HEK293T (cell line): ENCODE measurements around the gene MYB.

Experiments
- CTCF ChIA-PET: fragments of 350-600 bp; formaldehyde crosslinking; extraction: SDS; loops from one replicate; lab custom pipeline; 2021; ENCODE audit warnings: antibody characterized with exemption, inconsistent platforms; lab: Yijun Ruan, JAX
- POLR2A ChIA-PET: fragments of 350-600 bp; formaldehyde crosslinking; extraction: SDS; loops from one replicate; lab custom pipeline; 2020; ENCODE audit warnings: antibody characterized with exemption, inconsistent platforms; lab: Yijun Ruan, JAX
- DNase-seq: peaks from one replicate; pipeline ENCODE4 v3.0.0; 2012; ENCODE audit warnings: mixed read lengths; ENCODE audit errors: extremely low spot score
- ARNT ChIP-seq: fragments of 450-650 bp; IDR thresholded peaks from 2 replicates; pipeline ENCODE4 v1.6.1; 2017; ENCODE audit warnings: mild to moderate bottlenecking
- BHLHE40 ChIP-seq: fragments of 450-650 bp; IDR thresholded peaks from 2 replicates; pipeline ENCODE4 v1.6.1; 2016; ENCODE audit warnings: mild to moderate bottlenecking, moderate library complexity, borderline replicate concordance
- CTBP1 ChIP-seq: fragments of 450-650 bp; IDR thresholded peaks from 2 replicates; pipeline ENCODE4 v1.6.1; 2016; ENCODE audit warnings: borderline replicate concordance
- ELF4 ChIP-seq: fragments of 450-650 bp; IDR thresholded peaks from 2 replicates; pipeline ENCODE4 v1.6.1; 2017; ENCODE audit warnings: antibody characterized with exemption
- FOXA1 ChIP-seq: fragments of 450-650 bp; IDR thresholded peaks from 2 replicates; pipeline ENCODE4 v1.6.1; 2016; ENCODE audit warnings: mild to moderate bottlenecking
- FOXK2 ChIP-seq: fragments of 450-650 bp; IDR thresholded peaks from 2 replicates; pipeline ENCODE4 v1.6.1; 2016; ENCODE audit warnings: mild to moderate bottlenecking
- FOXM1 ChIP-seq: fragments of 450-650 bp; IDR thresholded peaks from 2 replicates; pipeline ENCODE4 v1.6.1; 2017; ENCODE audit warnings: mild to moderate bottlenecking, borderline replicate concordance
- HDGF ChIP-seq: fragments of 450-650 bp; IDR thresholded peaks from 2 replicates; pipeline ENCODE4 v1.6.1; 2017; ENCODE audit warnings: antibody characterized with exemption, borderline replicate concordance
- L3MBTL2 ChIP-seq: fragments of 450-650 bp; conservative IDR thresholded peaks from 2 replicates; pipeline ENCODE4 v1.6.1; 2016; ENCODE audit warnings: mild to moderate bottlenecking
- LEF1 ChIP-seq: fragments of 450-650 bp; IDR thresholded peaks from 2 replicates; pipeline ENCODE4 v1.6.1; 2017; ENCODE audit warnings: mild to moderate bottlenecking, borderline replicate concordance
- NFRKB ChIP-seq: fragments of 450-650 bp; IDR thresholded peaks from 2 replicates; pipeline ENCODE4 v1.6.1; 2016; ENCODE audit warnings: mild to moderate bottlenecking, moderate library complexity
- SP1 ChIP-seq: fragments of 450-650 bp; IDR thresholded peaks from 2 replicates; pipeline ENCODE4 v1.6.1; 2017
- SUZ12 ChIP-seq: fragments of 450-650 bp; IDR thresholded peaks from 2 replicates; pipeline ENCODE4 v1.6.1; 2016; ENCODE audit warnings: mild to moderate bottlenecking
- TARDBP ChIP-seq: fragments of 450-650 bp; IDR thresholded peaks from 2 replicates; pipeline ENCODE4 v1.6.1; 2016
- ZNF384 ChIP-seq: fragments of 450-650 bp; IDR thresholded peaks from 2 replicates; pipeline ENCODE4 v1.6.1; 2016
- TF ChIP-seq, protein P1 (sequence below): fragments of 450-650 bp; IDR thresholded peaks from 2 replicates; pipeline ENCODE4 v1.6.1; 2016

MYB gene

DNA sequence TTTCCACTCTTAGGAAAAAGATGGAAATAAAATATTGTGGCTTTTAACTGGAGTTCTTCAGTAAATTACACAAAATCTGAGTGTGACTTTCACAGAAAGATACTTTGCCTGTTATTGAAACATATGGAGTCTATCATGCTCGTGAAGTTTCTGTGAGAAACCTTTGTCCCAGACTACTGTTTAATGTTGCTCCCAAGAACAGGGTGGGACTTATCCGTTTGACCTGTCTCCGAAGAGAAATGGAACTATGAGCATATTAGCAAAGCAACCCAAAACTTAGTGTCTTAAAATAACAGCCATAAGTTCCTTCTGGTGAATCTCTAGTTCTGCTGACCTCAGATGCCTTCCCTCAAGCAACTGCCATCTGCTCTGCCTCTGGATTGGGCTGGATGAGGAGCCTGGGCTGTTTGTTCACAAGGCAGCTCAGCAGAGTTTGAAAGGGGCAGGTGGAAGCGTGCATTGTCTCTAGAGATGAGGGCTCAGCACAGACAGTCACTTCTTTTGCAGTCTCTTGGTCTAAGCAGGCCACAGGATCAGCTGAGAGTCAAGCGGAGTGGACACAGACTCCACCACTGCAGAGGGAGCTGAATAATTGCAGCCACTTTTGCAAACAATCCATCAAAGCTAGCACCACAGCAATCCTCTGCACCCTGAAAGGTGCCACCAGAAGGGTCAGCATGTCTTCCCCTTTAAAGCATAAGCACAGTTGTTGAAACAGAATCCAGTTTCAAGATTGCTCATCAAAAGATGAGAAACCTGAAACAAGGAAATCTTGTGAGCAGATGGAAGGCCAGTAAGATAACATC is 52.8 kb downstream of the MYB start:
- no peak for DNase-seq
- POLR2A ChIA-PET = no interaction called here
- TF ChIP-seq ARNT (no peak), SP1 (no peak), SUZ12 (no peak), FOXA1 (no peak), L3MBTL2 (no peak), CTBP1 (no peak), ELF4 (no peak), TARDBP (no peak), ZNF384 (no peak), HDGF (no peak), LEF1 (no peak), FOXK2 (no peak), NFRKB (no peak), BHLHE40 (no peak), FOXM1 (no peak)
- TF ChIP-seq, protein P1, sequence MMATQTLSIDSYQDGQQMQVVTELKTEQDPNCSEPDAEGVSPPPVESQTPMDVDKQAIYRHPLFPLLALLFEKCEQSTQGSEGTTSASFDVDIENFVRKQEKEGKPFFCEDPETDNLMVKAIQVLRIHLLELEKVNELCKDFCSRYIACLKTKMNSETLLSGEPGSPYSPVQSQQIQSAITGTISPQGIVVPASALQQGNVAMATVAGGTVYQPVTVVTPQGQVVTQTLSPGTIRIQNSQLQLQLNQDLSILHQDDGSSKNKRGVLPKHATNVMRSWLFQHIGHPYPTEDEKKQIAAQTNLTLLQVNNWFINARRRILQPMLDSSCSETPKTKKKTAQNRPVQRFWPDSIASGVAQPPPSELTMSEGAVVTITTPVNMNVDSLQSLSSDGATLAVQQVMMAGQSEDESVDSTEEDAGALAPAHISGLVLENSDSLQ = no peak
- CTCF ChIA-PET = no interaction called here

DNA sequence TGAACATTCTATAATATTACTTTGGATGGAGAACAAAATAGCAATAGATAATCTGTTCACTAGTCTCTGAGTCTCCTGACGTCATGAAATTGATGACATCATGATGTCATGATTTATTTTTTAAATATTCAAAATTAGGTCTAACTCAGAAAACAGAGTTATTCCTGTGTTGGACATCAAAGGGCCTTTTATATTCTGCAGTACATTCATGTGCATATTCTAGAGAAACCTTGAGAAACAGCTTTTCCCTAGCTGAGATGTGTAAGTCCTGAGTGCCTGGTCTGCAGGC is 53.3 kb downstream of the MYB start:
- DNase-seq = no peak
- no peak for TF ChIP-seq ZNF384
- TF ChIP-seq HDGF = no peak
- no peak for TF ChIP-seq FOXK2
- TF ChIP-seq LEF1 = no peak
- no peak for TF ChIP-seq NFRKB
- TF ChIP-seq, protein P1 = no peak
- TF ChIP-seq CTBP1 = no peak
- no peak for TF ChIP-seq SUZ12
- TF ChIP-seq FOXA1 = no peak
- TF ChIP-seq FOXM1 = no peak
- no peak for TF ChIP-seq L3MBTL2
- no peak for TF ChIP-seq ARNT
- no peak for TF ChIP-seq TARDBP
- CTCF ChIA-PET = no interaction called here
- POLR2A ChIA-PET = no interaction called here

DNA sequence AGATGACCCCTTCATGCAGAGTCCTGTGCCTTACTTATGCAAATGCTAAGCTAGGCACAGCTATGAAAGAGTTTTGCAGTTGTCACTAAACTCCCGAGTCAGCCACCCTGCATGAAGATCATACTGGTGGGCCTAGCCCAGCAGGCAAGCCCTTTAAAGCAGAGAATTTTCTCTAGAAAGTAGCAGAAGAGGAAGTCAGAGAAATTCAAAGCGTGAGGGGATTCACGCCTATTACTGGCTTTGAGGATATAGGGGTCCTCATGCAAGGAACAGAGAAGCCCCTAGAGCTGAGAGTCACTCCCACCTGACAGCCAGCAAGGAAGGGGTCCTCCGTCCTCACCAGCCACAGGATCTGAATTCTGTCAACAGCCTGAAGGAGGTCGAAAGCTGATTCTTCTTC is 54.6 kb downstream of the MYB start:
- TF ChIP-seq FOXA1 (no peak), FOXK2 (no peak), FOXM1 (no peak), SUZ12 (no peak), LEF1 (no peak), HDGF (no peak), ARNT (no peak), NFRKB (no peak), TARDBP (no peak), L3MBTL2 (no peak), ELF4 (no peak), SP1 (no peak)
- no peak for DNase-seq
- CTCF ChIA-PET = no interaction called here
- POLR2A ChIA-PET = no interaction called here

DNA sequence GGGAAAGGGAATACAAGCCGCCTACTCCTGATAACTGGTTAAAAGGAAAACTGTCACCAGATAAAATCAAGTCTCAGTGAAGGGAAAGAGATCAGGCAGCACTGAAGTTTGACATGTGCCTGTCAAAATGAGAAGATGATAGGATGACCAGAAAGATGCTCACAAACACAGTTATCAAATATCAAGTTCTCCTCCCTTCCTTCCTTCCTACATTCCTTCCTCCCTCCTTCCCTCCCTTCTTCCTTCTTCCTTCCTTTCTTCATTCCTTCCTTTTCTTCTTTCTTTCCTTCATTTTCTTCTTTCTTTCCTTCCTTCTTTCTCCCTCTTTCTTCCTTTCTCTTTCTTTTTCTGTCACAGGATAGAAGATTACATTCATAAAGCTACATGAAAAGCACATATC is 55.2 kb downstream of the MYB start:
- CTCF ChIA-PET = no interaction called here
- TF ChIP-seq FOXM1 = no peak
- TF ChIP-seq CTBP1 = no peak
- no peak for TF ChIP-seq ARNT
- no peak for TF ChIP-seq HDGF
- POLR2A ChIA-PET = no interaction called here
- DNase-seq = no peak

DNA sequence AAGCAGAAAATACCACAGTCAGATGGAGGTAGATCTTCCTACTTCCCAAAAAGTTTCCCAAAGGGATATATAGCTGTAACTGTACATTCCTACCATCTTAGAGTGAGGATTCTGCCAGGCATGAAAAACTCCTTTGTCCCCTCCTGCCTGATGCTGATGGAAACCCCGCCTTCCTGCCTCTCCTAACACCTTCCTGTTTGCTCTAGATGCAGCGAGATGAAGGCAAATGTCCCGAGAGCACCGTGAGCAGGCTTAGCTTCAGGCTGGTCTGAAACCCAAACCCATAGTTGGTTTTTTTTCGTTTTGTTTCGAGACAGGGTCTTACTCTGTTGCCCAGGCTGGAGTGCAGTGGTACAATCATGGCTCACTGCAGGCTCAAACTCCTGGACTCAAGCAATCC is 55.6 kb downstream of the MYB start:
- CTCF ChIA-PET = no interaction called here
- no peak for DNase-seq
- POLR2A ChIA-PET = no interaction called here
- TF ChIP-seq L3MBTL2 (no peak), ZNF384 (no peak), ARNT (no peak), BHLHE40 (no peak), HDGF (no peak), TARDBP (no peak), LEF1 (no peak), NFRKB (no peak), CTBP1 (no peak), SUZ12 (no peak), FOXA1 (no peak), FOXM1 (no peak)
- TF ChIP-seq, protein P1 = no peak

DNA sequence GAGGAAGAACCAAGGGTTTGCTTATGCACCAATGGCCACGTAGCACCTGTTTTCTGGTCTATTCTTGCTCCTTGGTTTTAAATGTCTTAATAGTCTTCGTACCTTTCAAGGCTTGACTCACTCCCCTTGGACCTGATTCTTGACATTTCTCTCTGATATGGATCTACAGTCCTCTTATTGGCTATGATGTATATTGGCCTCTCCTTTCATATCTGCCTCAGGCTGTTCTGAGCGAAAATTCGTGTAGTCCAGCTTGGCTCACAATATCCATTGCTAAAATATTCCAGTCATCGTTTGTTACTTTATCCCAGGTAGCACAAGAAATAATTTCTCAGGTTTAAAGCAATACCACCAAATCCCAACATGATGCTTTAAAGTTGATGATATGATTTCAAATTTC is 59.6 kb downstream of the MYB start:
- ChIA-PET CTCF (no interaction called here), POLR2A (no interaction called here)
- TF ChIP-seq LEF1 (no peak), ZNF384 (no peak), NFRKB (no peak), SUZ12 (no peak), HDGF (no peak), ARNT (no peak), L3MBTL2 (no peak), BHLHE40 (no peak), SP1 (no peak), ELF4 (no peak), FOXM1 (no peak), FOXA1 (no peak), CTBP1 (no peak), FOXK2 (no peak), TARDBP (no peak)
- TF ChIP-seq, protein P1 = no peak
- DNase-seq = no peak
